DMS 273 (cell line): ENCODE measurements around the gene KYAT1.
A peak's percentile ranks its signal among the peaks of the same experiment; 100 is the strongest.
"Not testable (repeated sequence)": the region's sequence is repeated elsewhere in the genome, so short reads cannot be mapped to it uniquely, and the experiment has no call there.

ENCODE experiments used
- DNase-seq: peaks from one replicate; lab custom pipeline; 2025; ENCODE audit not compliant: unreplicated experiment; lab: John Stamatoyannopoulos, UW

KYAT1 gene

DNA sequence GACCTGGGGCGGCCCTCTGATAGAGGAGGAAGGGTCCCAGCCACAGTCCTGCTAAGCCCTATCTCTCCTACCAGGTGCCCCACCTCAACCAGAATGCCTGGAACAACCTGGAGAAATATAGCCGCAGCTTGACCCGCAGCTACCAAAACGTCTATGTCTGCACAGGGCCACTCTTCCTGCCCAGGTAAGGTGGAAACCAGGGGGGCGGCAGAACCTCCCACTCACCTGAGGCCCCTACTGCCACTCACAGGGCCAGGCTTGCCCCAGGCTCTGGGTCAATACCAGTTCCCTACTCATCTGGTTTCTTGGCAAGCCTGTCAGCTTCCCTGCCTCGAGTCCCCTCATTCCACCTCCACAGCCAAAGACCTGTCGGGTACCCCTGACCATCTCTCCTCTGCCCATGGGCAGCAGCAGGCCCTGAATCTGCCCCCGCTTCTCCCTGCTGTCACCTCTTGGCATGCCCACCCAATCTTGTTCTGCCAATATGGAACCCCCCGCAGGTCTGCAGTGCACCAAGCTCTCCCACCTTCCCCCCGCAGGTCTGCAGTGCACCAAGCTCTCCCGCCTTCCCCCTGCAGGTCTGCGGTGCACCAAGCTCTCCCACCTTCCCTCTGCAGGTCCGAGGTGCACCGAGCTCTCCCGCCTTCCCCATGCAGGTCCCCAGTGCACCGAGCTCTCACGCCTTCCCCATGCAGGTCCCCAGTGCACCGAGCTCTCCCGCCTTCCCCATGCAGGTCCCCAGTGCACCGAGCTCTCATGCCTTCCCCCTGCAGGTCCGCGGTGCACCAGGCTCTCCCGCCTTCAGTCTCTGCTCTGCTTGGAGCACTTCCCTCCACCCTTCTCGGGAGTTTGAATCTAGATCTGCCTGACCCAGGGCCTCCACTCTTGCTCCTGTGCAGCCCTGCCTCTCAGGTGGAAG, 60.8 kb downstream of the KYAT1 start:
- no peak for DNase-seq

DNA sequence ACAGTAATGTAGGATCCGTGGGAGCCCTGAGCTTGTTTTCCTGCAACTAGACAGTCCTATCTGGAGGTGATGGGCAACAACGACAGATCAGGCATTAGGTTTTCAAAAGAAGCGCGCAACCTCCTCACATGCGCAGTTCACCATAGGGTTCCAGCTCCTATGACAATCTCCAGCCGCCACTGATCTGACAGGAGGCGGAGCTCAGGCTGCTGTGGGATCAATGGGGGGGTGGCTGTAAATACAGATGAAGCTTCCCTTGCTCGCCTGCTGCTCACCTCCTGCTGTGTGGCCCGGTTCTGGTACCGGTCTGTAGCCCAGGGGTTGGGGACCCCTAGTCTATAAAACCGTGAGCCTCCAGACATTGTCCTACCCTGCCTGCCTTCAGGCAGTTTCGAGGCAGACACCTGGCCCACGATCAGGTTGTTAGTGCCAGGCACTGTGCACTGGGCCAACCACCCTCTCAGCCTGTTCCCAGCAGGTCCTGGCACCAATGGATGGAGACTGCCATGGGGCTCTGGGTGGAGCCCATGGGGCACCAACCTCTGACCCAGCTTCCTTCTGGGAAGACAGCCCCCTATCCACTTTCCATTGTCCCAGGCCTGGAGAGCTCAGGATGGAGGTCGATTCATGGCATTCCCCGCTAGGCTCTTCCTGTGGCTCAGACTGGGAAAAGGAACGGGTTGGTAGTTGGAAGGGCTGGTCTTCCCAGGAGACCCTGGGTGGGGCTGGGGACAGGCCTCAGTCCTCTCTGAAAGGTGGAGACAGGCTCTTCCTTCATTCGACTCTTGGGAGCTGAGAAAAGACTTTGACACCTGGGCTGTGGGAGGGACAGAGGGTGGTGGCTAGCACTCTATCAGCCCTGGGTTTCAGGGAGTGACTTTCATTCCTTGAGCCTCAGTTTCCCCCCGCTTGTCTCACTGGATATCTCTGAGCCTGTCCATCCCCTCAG, 61.8 kb downstream of the KYAT1 start:
- DNase-seq, result no peak

DNA sequence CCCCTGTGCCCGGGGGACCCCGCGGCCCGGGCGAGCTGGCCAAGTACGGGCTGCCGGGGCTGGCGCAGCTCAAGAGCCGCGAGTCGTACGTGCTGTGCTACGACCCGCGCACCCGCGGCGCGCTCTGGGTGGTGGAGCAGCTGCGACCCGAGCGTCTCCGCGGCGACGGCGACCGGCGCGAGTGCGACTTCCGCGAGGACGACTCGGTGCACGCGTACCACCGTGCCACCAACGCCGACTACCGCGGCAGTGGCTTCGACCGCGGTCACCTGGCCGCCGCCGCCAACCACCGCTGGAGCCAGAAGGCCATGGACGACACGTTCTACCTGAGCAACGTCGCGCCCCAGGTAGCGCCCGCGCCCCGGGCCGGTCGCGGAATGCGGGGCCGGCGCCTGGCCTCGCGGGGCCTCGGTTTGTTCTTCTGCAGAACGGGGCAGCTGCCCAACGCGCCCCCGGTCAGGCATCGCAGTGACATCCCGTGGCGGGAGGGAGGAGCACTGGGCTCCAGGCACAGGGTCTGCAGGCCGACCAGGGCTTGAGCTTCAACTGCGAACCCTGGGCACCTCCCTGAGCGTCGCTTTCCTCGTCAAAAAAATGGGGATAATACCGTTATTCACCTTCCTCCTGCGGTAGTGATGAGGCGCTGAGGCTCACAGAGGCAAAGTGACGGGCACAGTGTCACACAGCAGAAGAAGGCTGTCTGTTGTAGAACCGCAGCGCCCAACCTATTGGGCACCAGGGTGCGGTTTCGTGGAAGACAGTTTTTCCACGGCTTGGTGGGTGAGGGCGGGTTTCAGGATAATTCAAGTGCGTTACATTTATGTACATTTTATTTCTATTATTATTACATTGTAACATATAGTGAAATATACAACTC, 62.7 kb downstream of the KYAT1 start:
- DNase-seq, result peak; percentile 72

DNA sequence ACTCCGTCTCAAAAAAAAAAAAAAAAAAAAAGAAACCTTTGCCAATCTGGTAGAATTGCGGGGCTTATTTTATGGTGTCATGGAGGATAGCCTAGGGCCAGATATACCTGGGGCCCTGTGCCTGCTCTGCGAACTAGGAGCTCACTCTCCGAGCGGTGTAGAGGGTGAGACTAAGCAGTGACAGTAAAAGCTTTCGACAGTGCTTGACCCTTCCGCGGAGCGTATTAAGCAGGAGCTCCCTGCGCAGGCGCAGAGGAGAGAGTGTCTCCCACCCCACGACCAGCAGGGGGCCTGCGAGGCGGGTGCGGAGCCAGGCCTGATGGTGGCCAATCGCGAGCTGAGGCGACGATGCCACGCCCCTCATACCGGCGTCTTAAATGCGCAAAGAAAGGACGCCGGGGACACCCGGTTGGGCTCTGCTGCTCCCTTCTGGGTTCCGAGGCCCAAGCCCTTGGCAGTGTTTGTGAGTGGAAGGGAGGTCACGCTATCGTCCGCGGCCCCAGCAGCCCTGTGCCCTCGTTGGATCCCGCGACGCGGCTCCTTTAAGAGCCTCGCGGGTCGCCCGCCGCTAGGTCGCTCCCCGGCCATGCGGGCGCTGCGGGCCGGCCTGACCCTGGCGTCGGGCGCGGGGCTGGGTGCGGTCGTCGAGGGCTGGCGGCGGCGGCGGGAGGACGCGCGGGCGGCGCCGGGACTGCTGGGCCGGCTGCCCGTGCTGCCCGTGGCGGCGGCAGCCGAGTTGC, 63.5 kb downstream of the KYAT1 start, which contains the start of gene ENDOG:
Gene ENDOG (plus strand): TSS at position 402 of the 740 bp plus-strand sequence. CDS start 185 bp downstream, at position 587.
- DNase-seq, result peak; percentile 99

DNA sequence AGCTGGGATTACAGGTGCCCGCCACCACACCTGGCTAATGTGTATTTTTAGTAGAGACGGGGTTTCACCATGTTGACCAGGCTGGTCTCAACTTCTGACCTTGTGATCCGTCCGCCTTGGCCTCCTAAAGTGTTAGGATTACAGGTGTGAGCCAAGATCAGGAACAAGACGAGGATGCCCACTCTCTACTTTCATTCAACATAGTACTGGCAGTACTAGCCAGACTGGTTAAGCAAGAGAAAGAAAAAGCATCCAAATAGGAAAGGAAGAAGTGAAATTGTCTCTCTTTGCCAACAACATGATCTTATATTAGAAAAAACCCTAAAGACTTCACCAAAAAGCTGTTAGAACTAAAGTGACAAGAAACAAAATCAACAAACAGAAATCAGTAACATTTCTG, 70.9 kb downstream of the KYAT1 start:
- DNase-seq, result no peak

DNA sequence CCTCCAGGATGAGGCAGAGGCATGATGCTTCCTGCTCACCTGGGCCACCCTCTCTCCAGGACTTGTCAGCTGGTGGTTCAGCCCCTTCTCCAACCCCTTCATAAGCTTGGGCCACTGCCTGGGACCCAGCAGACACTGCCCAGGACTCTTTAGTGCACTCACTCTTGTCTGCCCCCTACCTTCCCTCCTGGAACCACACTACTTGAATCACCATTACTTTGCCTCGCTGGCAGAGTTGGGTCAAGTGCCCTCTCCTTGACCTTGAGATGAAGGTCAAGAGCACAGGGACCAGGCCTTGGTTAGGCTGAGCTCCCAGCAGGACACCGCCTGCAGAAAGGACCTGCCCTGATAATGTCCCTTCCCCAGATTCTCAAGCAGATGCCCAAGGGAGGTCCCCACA, 71.9 kb downstream of the KYAT1 start:
- no peak for DNase-seq

DNA sequence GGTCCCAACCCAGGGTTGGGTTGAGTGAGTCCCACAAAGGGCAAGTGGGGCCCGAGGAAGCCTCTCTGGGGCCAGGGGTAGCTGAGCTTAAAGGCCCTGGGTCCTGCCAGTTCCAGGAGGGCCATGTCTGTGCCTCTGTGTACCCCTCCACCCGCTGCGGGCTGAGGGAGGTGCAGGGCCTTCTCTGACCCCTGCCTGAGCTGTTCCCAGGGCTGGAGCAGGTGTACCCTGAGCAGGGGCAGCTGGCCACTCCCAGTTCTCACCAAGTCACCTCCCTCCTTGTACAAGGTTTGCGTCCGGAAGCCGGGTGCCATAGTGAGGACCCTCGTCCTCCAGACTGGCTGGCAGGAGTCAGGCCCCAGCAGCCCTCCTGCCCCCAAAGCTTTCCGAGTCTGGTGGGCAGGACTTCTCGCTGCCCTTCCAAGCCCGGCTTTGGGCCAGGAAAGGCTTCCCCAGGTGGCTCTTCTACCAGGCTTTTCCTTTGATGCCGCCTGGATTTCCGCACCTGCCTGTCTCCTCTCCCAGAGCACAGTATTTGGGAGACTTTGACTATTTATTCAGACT, 72.6 kb downstream of the KYAT1 start:
- no peak for DNase-seq

DNA sequence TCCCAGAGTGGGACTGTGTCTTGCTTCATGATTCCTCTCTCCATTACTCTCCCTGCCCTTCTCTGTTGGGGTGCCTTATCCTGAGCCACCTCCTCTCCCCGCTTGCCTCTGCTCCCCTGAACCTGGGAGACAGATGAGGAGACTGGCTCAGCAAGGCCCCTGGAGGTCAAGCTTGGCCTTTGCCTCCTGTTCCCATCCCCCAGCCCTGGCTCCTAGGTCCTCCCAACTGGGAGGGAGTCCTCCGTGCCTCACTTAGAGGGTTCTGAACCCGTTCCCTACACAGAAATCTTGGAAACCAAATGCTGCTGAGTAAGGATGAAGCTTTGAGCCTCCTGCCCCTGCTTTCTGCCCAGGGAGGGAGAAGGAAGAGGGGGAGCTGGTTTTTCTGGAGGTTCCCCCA, 73.2 kb downstream of the KYAT1 start:
- no peak for DNase-seq

DNA sequence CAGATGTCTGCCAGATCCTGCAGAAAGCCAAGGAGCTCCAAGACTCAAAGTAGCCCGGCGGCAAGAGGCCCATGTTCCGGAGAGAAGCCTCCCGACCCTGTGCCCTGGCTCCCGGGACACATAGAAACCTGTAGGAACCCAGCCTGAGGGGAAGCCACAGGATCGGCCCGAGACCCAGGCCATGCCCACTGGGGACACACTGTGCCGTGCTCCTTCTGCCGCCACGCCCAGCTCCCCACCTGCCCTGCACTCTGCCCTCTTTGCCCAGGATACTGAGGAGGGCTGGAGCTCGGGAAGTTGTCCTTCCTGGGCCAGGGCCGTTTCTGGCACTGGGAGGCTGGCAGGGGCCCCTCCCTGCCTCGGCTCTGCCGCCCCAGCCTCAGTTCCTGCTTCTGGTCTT, 73.9 kb downstream of the KYAT1 start:
- no peak for DNase-seq

DNA sequence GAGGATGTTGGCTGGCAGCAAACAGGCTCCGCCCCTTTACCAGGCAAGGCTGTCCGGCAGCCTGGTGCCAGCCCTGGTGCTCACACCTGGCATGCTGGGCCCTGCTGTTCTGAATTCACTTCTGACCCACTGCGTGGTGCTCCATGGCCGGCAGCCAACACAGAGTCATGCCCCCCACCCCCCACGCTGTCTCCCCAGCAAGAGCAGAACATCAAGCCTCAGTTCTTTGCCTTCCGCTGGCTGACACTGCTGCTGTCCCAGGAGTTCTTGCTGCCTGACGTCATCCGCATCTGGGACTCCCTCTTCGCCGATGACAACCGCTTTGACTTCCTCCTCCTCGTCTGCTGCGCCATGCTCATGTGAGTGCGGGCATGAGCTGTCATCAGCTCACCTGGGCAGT, 76.1 kb downstream of the KYAT1 start:
- DNase-seq, result no peak

DNA sequence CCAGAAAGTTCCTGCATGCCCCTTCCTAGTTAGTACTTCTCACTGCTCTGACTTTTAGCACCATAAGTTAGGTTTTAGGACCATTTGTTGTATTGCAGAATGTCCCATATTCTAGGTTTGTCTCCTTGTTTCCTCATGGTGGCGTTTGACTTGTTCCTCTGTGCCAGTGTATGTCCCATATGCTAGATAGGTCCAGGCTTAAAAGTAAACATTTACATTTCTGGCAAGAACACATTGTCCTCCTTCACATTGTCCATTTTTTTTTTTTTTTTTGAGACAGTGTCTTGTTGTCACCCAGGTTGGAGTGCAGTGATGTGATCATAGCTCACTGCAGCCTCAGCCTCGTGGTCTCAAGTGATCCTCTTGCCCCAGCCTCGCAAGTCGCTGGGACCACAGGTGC, 79.3 kb downstream of the KYAT1 start:
- no peak for DNase-seq

DNA sequence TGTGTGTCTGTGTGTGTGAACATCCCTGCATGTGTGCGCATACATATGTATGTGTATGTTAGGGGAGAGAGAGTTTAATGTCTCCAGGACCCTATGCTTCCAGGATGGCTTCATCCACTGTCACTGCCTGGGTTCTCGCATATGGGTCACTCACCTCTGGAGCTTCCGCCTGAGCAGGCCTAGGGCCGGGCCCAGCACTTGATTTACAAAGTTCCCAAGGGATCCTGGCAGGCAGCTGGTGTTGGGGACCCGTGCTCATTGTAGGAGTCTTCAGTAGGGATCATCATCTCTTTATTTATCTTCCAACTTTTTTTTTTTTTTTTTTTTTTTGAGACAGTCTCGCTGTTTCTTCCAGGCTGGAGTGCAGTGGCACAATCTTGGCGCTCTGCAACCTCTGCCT, 81.7 kb downstream of the KYAT1 start:
- DNase-seq, result no peak

DNA sequence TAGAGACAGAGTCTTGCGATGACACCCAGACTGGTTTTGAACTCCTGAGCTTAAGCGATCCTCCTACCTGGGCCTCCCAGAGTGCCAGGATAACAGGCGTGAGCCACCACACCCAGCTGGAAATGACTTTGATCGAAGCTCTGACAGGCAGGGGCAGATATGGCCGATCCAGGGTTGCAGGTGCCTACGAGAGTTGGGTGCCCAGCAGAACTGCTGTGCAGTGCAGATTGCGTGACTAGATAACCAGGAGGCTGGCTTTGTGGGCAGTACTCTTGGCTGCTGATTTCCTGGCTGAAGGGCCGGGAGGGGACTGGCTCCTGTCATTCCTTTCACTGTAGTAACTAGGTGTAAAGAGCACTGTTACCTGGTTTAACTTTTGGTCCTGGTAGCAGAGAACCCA, 82.9 kb downstream of the KYAT1 start:
- DNase-seq, result no peak

DNA sequence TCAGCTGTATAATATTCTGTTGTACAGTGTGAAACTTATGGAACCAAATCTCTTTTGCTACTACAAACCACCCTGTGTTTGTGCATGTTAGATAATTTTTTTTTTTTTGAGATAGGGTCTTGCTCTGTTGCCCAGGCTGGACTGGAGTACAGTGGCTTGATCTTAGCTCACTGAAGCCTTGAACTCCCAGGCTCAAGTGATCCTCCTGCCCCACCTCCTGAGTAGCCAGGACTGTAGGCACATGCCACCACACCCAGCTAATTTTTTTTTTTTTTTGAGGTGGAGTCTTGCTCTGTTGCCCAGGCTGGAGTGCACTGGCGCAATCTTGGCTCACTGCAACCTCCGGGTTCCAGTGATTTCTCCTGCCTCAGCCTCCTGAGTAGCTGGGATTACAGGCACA, 86.8 kb downstream of the KYAT1 start:
- not testable (repeated sequence) for DNase-seq

DNA sequence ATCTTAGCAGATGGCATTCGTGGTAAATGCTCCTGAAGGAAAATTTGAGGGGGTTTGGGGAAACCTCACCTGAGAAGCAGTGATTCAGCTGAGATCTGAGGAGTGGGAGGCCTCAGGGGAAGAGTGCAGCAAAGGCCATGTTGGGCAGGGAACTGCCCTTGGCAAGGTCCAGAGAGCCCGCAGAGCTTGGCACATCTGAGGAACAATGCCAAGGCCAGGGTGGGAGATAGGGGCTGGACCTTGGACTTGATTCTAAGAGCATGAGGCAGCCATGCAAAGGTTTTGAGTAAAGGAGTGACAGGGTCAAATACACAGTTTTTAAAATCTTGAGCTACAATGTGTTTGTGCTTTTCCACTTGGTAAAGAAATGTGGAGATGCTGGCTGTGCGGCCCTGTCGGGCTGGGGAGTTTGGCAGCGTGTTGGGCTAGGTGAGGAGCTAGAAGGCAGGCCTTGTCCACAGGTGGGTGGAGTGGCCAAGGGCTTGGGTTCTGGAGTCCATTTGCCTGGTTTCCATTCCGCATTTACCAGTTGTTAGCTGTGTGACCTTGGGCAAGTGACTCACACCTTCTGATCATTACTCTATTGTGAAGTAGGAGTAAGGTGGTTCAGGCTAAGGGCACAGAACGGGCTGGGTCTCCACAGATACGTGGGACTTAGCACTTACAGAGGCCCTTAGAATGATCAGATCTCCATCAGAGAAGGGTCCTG, 88.6 kb downstream of the KYAT1 start:
- no peak for DNase-seq

DNA sequence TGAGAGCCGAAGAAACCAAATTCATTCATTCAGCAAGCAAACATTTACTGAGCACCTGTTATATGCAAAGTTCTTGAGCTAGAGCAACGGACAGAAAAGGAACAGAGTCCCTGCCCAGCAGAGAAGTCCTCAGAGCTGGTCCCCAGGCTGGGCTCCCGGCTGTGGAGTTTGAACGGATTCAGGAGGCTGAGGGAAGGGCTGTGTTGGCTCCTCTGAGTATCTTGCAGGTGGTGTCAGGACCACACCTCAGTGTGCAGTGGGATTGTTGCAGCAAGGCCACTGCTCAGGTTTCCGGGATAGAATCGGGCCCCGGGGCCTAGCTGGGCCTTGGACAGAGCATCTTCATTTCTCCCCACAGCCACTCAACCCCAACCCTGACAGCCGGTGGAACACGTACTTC, 89.6 kb downstream of the KYAT1 start:
- no peak for DNase-seq

DNA sequence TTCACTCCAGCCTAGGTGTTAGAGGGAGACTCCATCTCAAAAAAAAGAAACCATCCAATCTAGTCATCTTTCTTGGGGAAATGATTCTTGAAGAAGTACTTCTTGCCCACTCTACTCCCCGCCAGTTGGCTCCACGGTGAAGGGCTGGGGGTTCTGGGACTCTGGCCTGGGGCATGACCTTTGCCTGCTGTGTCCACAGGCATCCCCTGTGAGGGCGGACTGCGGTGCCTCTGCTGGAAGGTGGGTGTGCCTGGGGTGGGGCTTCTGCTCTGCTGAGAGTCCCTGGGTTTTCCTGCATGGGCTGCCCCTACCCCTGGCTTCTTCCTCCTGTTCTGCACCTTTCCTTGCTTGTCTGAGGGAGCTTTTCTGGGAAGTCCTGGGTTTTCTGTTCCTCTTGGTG, 91.2 kb downstream of the KYAT1 start:
- no peak for DNase-seq

DNA sequence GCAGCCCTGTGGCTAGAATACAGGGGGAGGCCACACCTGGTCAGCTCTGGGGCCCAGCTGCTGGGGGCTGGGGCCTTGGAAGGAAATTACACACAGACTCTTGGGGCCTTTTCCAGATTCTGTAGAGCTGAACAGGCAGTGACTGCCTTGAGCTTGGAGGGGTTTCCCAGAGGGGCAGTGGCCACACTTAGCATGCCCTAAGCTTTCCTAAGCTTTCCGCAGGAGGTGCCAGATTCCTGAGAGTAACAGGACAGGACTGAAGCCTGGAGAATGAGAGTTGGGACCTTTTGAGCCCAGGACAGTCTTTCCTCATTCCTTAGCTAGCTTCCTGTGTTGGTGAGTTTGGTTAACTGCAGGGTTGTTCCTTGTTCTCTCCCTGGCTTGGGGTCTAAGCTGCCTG, 93.3 kb downstream of the KYAT1 start:
- no peak for DNase-seq

DNA sequence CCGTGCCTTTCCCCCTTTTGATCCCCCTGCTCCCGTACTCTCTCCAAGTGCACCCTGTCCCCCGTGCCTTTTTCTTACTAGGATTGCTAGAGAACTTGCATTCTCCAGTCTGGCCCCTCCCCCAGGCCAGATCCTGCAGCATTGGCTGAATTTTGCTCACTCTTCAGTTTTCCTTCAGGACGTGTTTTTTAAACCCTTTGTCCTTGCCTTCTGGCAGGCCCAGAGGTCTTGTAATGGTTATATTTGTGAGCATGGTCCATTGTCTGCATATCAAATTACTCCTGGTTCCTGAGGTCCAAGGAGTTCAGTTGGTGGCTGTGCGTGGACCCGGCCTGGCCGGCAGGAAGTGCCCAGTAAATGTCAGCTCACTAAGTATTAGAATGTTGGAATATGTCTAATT, 94.1 kb downstream of the KYAT1 start:
- peak; percentile 24 for DNase-seq
